Ovary (tissue), 9 donors: ENCODE measurements around the gene FAT1. TPM values are rescaled to one million over a fixed set of nuclear protein-coding genes. Genes with fewer than 3 reads are reported as not detected.

ENCODE experiments used
- DNase-seq, 5 donors: peaks; one replicate each; pipeline ENCODE4 v3.0.0-alpha.2; 2019 to 2020
- H3K27ac ChIP-seq, 2 donors: fragments of 200-600 bp; one replicate each; pipeline versions ENCODE4 v1.5.1 to v1.8.0; 2019 to 2022
- H3K27me3 ChIP-seq: fragments of 200-600 bp; one replicate; pipeline ENCODE4 v1.8.0; 2022
- H3K36me3 ChIP-seq: fragments of 200-600 bp; sonication (generic); one replicate; pipeline ENCODE4 v1.5.1; 2019
- H3K4me1 ChIP-seq: one replicate; pipeline ENCODE4 v1.8.1; 2013; ENCODE audit warnings: mild to moderate bottlenecking, moderate library complexity; ENCODE audit not compliant: insufficient read depth
- H3K4me3 ChIP-seq: fragments of 200-600 bp; sonication (generic); one replicate; pipeline ENCODE4 v1.5.1; 2017
- H3K9me3 ChIP-seq, 2 donors: fragments of 200-600 bp in 1 of 2; sonication (generic) in 1 of 2; one replicate each; pipeline versions ENCODE4 v1.5.1 to v1.8.1; 2013 to 2019; ENCODE audit warnings: mild to moderate bottlenecking in 1 of 2, moderate library complexity in 1 of 2
- EP300 ChIP-seq: sonication (generic); formaldehyde crosslinking; IDR thresholded peaks from one replicate; pipeline ENCODE4 v1.6.1; 2017; ENCODE audit warnings: antibody characterized with exemption
- POLR2A ChIP-seq: fragments of 450-650 bp; IDR thresholded peaks from one replicate; pipeline ENCODE4 v1.6.1; 2017; ENCODE audit warnings: antibody characterized with exemption, mild to moderate bottlenecking, moderate library complexity
- WGBS, 3 donors: extraction: QIAGEN DNeasy Blood & Tissue Kit in 1 of 3; methylation state at CpG; one replicate each; pipeline versions ENCODE4 v1.1.5 to v1.1.7; 2013 to 2017; 5-methylcytosine and 5-hydroxymethylcytosine counted together
- intact Hi-C, 4 donors: fragments of 100-400 bp; cut with DNase I; formaldehyde crosslinking; loops; one replicate each; pipeline versions ENCODE4 v1.11.0 to v1.15.1; 2022 to 2023
- polyA plus RNA-seq, 2 donors: library from polyadenylated mRNA; stranded (reverse); fragments of 200-250 nt in 1 of 2; fragments of 350-450 nt in 1 of 2; fragmentation: Illumina TruSeq in 1 of 2; extraction: RNeasy Lipid Tissue Mini Kit (QIAGEN cat#74804) in 1 of 2; gene quantifications; one replicate each; pipeline ENCODE4 v1.2.3, GENCODE V29; 2013 to 2014
- total RNA-seq, 7 donors: library from RNA; depleted of rRNA in 2 of 7; stranded (reverse); fragments of >200 nt in 2 of 7; fragmentation: NEBNext Ultra II Directional in 3 of 7; extraction: Animal tissue kit (Norgen Biotek cat#: 25700) in 3 of 7; gene quantifications; one replicate each; pipeline versions ENCODE4 v1.1.0 to v1.2.4, GENCODE V29; 2016 to 2023
- TF ChIP-seq, protein P1 (sequence below), 3 donors: fragments of 450-650 bp in 2 of 3; fragments of 200-600 bp in 1 of 3; IDR thresholded peaks; one replicate each; pipeline versions ENCODE4 v1.5.1 to v1.8.0; 2016 to 2022; ENCODE audit warnings: antibody characterized with exemption in 3 of 3, mild to moderate bottlenecking in 1 of 3
- donor health status: DM: no; HTN: no; CAD: no; lungs with moderate emphysema.
- donor health status: DM: no; HTN: no; CAD: no.
- donor health status: Bipolar disorder and iron deficiency.
- donor health status: DM: yes; HTN: yes; CAD: no.
- donor health status: DM: no; HTN: no; CAD: no.
- donor health status: DM: yes; HTN: yes; CAD: no.

FAT1 gene
- total and polyA plus RNA-seq, 9 donors, result 20.5 to 78.6 (median 46.6) TPM

DNA sequence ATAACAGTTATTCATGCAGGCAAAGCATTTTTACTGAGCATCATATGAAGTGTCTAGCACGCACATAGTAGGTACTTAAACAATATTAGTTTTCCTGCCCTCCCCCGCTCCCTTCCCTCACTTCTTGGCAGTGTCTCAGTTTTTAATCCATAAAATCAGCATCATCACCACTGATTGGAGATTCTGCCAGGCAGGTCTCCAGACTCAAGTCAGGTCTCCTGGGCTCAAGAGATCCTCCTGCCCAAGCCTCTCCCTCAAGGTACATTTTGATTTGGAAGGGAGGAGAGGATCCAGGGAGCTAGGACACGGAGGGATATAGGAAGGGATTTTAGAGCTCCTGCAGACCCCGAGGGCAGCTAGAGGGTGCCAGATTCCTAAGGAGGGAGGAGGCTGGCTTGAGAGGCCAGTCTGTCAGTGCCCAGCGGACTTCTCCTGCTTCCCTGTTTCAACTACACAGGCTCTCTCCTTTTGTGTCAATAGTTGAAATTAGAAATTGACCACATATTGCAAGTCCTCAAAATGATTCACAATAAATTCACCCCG is 4.4 kb upstream of the FAT1 start:
- Histone ChIP-seq H3K36me3 (no peaks in the 10 kb centered on the region), H3K4me3 (no peak overlapping the region), H3K27ac (no peak overlapping the region), H3K27me3 (no peaks in the 10 kb centered on the region), H3K9me3 (no peaks in the 10 kb centered on the region), H3K4me1 (no peaks in the 10 kb centered on the region)
- TF ChIP-seq POLR2A, result no peak
- TF ChIP-seq EP300, result no peak
- TF ChIP-seq, protein P1, sequence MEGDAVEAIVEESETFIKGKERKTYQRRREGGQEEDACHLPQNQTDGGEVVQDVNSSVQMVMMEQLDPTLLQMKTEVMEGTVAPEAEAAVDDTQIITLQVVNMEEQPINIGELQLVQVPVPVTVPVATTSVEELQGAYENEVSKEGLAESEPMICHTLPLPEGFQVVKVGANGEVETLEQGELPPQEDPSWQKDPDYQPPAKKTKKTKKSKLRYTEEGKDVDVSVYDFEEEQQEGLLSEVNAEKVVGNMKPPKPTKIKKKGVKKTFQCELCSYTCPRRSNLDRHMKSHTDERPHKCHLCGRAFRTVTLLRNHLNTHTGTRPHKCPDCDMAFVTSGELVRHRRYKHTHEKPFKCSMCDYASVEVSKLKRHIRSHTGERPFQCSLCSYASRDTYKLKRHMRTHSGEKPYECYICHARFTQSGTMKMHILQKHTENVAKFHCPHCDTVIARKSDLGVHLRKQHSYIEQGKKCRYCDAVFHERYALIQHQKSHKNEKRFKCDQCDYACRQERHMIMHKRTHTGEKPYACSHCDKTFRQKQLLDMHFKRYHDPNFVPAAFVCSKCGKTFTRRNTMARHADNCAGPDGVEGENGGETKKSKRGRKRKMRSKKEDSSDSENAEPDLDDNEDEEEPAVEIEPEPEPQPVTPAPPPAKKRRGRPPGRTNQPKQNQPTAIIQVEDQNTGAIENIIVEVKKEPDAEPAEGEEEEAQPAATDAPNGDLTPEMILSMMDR (IDR thresholded peaks at IDR 0.05), result no peak
- WGBS, 3 donors, result 56 to 68% (median 62%) methylated on average over 6 of the region's 6 CpGs
- DNase-seq, result no peak
- intact Hi-C loops, result no loop called here

DNA sequence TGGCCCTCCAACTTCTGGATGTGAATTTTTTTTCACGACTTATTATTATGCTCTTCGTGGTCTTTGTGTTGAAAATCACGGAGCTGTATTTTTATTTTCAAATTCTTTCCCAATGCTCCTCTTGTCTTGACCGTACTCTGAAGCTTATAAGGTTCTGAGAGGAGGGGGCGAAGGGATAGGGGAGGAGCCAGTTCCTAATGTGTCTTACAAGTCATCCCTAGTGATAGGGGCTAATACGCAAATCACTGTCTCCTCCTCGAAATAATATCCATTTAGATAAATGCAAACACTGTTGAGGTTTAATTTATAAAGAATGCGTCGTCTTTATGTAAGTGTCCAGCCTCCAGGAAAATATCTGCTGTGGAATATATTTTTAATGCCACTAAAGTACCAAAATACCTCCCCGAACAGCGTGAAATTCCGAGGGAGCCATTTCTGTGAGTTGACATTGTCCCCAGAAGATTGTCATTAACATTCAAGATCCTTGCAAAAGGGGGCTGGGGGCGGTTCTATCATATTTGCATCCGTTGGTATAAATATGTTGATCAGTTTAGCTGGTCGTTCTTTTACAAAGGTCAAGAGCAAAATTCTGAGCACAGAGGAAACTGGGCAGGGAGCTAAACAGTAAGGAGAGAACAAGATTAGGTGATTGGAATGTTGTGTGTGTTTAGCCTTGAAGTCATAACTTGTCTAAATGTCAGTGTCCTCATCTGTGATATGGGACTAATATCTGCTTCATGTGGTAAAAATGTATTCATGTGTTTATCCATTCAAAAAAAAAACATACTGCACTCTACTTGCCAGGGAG is 3.7 kb upstream of the FAT1 start:
- no peak for DNase-seq
- 4 to 7% (median 6%) methylated on average over 15 of the region's 15 CpGs for WGBS, 3 donors
- Histone ChIP-seq H3K4me1 (no peaks in the 10 kb centered on the region), H3K4me3 (peak overlapping the region; percentile 82), H3K27me3 (no peaks in the 10 kb centered on the region), H3K27ac (peak overlapping the region in 1 of 2 donors; percentile 53), H3K36me3 (no peaks in the 10 kb centered on the region), H3K9me3 (no peaks in the 10 kb centered on the region)
- no peak for TF ChIP-seq POLR2A
- TF ChIP-seq EP300, result no peak
- TF ChIP-seq, protein P1 (IDR thresholded peaks at IDR 0.05), result no peak
- intact Hi-C loops, result no loop called here

DNA sequence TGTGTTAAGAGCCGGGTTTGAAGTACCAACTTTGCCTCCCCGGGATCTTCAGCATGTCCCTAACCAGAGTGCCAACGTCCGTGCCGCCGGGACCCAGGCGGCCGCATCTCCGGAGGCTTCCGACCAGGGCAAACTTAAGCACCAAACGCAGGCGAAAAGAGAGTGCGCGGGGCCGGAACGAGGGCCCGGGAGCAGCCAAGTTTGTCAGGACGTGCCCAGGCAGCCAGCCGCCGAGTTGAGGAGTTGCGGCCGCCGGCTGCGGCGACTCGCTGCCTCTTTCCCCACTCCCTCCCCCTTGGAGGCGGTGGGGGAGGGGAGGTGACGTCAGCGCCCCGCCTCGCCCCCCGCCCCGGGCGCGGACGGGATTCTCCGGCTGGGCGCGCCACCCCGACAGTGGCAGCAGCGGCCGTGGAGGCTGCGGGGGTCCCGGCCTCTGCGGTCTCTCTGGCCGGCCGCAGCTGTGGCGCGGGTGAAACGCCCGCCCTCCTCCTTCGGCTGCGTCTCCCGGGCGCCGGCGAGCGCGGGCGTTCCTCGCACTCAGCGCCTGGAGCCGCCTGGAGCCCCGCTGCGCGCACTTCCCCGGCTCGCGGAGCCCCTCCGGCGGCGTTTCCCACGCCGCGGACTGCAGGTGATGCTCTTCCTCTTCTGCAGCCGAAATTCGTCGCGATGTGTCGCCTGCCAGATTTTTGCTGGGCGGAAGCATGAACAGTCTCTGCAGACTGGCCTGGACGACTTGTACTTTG is 2.9 kb upstream of the FAT1 start:
- peak overlapping the region; percentile 53 to 60 for H3K27ac ChIP-seq
- no peaks in the 10 kb centered on the region for H3K4me1 ChIP-seq
- H3K36me3 ChIP-seq, result no peaks in the 10 kb centered on the region
- peak overlapping the region; percentile 82 for H3K4me3 ChIP-seq
- WGBS, 3 donors, result 0 to 2% (median 0%) methylated on average over 64 to 82 of the region's 82 CpGs
- no peaks in the 10 kb centered on the region for H3K27me3 ChIP-seq
- TF ChIP-seq, protein P1 (IDR thresholded peaks at IDR 0.05), result no peak
- TF ChIP-seq POLR2A, result no peak
- TF ChIP-seq EP300, result no peak
- no peaks in the 10 kb centered on the region for H3K9me3 ChIP-seq
- intact Hi-C loops, result no loop called here
- DNase-seq, result peak; percentile 60 to 84 (median 77)

DNA sequence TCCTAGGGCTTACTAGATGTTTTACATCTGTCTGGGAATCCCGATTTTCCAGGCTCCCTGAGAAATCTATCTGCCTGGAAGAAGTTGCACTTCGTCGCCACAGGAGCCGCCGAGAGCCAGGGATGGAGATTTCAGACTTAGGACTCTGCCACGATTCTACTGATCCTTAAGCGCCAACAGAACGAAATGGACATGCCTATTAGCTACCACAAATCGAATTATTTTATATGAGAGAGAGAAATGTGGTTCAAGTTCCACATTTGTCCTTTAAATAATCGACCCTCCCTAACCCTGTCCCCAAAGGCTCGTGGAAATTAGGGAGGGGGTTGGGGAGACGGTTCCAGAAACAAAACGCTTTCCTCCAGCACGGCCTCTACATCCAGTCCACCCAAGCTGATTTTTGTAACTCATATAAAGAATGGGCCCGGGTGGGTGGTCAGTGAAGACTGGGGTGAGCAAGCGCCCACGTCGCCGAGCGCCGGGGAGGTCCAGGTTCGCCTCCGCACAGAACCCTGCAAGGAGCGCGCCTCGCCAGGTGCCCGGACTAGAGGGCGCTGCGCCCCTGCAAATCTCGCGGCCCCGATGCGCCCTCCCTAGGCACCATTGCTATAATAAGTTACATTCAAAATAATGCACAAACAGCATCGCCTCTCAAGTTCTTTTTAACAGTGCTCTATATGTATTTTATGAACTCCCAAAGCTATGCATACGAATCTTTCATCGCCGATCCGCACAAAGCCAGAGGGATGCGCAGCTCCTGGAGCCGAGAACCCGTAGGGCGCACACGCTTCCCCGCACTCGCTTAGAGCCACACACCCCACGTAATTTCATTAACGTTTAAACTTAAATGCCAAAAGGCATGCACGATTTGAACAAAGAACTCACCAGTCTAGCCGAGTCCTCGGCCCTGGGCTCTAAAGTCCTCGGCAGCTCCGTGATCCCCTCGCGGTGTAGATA is 2.1 kb upstream of the FAT1 start:
- Histone ChIP-seq H3K4me3 (peak overlapping the region; percentile 82), H3K27me3 (no peaks in the 10 kb centered on the region), H3K9me3 (no peaks in the 10 kb centered on the region), H3K27ac (peak overlapping the region; percentile 82 to 83), H3K36me3 (no peaks in the 10 kb centered on the region), H3K4me1 (no peaks in the 10 kb centered on the region)
- TF ChIP-seq POLR2A (no peak), EP300 (no peak)
- TF ChIP-seq, protein P1 (IDR thresholded peaks at IDR 0.05), result peak; percentile 18 to 38 (median 19)
- intact Hi-C loops, result no loop called here
- 0 to 1% (median 0%) methylated on average over 54 of the region's 54 CpGs for WGBS, 3 donors
- peak; percentile 59 to 81 (median 74) for DNase-seq
